Measurements from ENCODE around the gene NOL8.

NOL8 gene

DNA sequence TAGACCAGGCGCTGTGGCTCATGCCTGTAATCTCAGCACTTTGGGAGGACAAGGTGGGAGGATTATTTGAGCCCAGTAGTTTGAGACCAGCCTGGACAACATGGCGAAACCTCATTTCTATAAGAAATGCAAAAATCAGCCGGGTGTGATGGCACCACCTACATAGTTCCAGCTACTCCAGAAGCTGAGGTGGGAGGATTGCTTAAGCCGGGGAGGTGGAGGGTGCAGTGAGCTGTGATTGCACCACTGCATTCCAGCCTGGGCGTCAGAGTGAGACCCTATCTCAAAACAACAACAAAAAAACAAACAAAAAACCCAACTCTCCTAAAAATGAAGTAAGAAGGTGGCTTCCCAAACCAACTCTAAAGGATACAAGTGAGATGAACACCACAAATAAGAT is 54.6 kb downstream of the NOL8 start:
- no peak for DNase-seq (ENCODE audit: low read depth, low spot score)

GRCh38 chr9:92266486-92266885 is 58.7 kb downstream of the NOL8 start:
- no peak for DNase-seq (ENCODE audit: low read depth, low spot score)

- no peak for DNase-seq (ENCODE audit: low read depth, low spot score)
These were observed 60.0 kb downstream of the NOL8 start for GRCh38 chr9:92265154-92265553.

DNA sequence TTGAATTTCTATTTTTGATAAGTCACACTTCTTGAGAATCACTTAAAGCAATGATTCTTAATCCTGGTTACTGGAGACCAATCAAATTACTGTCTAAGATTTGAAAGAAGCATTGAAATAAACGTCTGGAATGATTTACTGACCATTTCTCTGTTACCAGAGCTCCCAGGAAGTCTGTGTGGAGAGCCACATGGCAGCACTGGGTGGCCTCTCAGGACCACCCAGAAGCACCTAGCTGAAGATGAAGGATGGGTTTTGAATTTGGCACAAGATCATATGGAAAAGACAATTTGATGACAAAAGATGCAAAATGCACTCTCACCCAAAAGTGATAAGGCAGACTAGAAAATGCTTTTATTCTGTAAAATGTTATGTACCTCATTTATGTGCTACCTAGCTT is 62.0 kb downstream of the NOL8 start:
- no peak for DNase-seq (ENCODE audit: low read depth, low spot score)

DNA sequence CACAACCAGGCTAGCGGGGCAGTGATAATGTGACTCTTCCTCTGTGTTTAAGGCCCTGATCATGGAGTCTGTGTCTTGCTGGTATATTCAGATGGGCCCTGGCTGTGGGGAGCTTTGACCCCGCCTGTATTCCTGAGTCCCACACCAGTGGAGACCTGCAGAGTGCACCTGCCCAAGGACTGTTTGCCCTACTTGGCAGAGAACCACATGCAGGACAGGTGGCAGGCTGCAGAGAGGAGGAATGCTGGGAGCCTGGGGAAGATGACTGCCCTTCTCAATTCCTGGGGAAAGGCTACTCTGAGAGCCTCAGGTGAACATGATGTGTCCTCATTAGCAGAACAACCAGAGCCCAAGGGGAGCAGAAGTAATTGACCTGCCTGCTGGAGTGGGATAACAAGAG is 67.8 kb downstream of the NOL8 start:
- DNase-seq (ENCODE audit: low read depth, low spot score) = no peak

DNA sequence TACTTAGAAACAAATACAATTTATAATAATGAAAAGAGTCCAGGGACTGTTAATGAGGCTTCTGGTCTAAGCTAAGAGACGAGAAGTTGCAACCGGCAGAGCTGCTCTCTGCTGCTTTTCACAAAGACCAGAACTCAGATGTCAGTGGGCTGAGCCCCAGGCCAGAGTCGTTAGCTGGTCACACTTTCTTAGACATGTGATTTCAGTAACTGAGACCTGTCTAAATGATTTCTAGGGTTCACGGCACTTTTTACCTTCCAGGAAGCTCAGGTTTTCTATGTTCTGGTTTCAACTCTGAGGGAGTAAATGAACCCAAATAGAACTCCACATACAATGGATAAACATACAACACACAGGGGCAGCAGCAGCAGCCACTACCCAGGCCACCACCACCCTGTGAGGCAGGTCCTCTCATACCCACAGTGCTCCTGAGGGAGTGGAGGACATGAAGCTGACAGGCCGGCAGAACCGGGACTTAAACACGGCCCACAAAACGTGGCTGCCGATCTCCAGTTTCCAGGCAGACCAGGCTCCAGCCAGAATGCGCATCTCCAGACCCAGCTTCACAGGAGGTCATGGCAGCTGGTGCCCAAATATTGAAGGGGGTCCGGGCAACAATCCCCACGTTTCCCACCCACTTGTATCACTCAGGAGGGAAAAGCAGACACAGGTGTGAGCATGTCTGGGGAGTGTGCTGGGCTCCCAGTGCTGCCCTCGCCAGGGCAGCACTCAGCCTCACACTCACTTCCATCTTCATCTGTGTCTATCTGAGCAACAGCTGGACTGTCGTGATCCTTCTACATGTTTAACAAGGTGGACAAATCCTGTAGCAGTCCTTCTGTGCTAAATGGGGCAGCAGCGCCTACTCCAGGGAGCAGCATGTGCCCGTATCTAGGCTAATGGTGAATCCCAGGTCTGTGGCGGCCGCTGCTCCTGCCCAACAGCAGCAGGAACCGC is 70.5 kb downstream of the NOL8 start:
- DNase-seq (ENCODE audit: low read depth, low spot score) = no peak

- DNase-seq (ENCODE audit: low read depth, low spot score) = no peak
These were observed 71.5 kb downstream of the NOL8 start for GRCh38 chr9:92253656-92254055.

DNA sequence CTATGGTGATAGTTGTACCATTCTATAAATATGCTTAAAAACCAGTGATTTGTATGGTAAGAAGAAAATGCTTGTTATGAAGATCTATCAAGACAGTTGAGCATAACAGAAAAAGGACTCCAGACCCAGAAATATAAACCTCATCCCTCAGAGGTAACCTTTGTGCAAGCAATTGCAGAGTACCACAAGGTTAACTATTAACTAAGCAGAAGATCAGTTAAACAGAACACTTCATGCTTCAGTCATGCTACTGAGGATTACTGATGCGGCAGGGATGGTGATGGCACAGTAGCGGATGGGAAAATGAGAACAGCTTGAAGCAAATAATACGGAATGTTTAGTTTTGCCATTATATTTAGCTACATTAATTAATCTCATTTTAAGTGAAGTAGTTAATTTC is 77.2 kb downstream of the NOL8 start:
- no peak for DNase-seq (ENCODE audit: low read depth, low spot score)

Measured in activated naive CD8-positive, alpha-beta T cell treated with anti-CD3 and anti-CD28 coated beads, Interleukin-2, amount 50 U/mL, for 16 hours (primary cell).